Keratinocyte (primary cell): ENCODE data around the gene MAPK8. TPM values are rescaled to one million over a fixed set of nuclear protein-coding genes. Genes with fewer than 3 reads are reported as not detected.

Experiments
- DNase-seq: peaks from one replicate; pipeline ENCODE4 v3.0.0-alpha.2; 2011; ENCODE audit warnings: low read depth, missing footprints, low spot score
- FAIRE-seq: peaks from 2 replicates; lab custom pipeline; 2011; peaks lifted over from hg19 to GRCh38; lab: Jason Lieb, UNC
- H2AFZ ChIP-seq: 2 replicates; pipeline ENCODE4 v1.6.0; 2012; ENCODE audit warnings: low read length, control low read depth, inconsistent platforms; ENCODE audit not compliant: control insufficient read depth
- H3K27ac ChIP-seq: 2 replicates; pipeline ENCODE4 v1.5.1; 2011; ENCODE audit warnings: low read length; ENCODE audit not compliant: control insufficient read depth, insufficient read depth
- H3K27me3 ChIP-seq: 3 replicates; pipeline ENCODE4 v1.6.0; 2011; ENCODE audit warnings: low read length; ENCODE audit not compliant: control insufficient read depth, insufficient read depth; ENCODE audit errors: extremely low read depth
- H3K36me3 ChIP-seq, 2 experiments: 2 replicates in 1 of 2; 3 replicates in 1 of 2; pipeline ENCODE4 v1.5.1; 2011; ENCODE audit warnings: low read length in 2 of 2, mild to moderate bottlenecking in 1 of 2; ENCODE audit not compliant: control insufficient read depth in 2 of 2, insufficient read depth in 2 of 2; ENCODE audit errors: extremely low read depth in 1 of 2
- H3K4me1 ChIP-seq: 3 replicates; pipeline ENCODE4 v1.5.1; 2011; ENCODE audit warnings: low read length; ENCODE audit not compliant: control insufficient read depth, insufficient read depth; ENCODE audit errors: extremely low read depth
- H3K4me2 ChIP-seq: 3 replicates; pipeline ENCODE4 v1.6.0; 2011; ENCODE audit warnings: low read depth, low read length; ENCODE audit not compliant: control insufficient read depth, insufficient read depth; ENCODE audit errors: extremely low read depth
- H3K4me3 ChIP-seq, 3 experiments: fragments of 200-600 bp in 1 of 3; sonication (generic) in 1 of 3; 2 replicates in 2 of 3; 3 replicates in 1 of 3; pipeline ENCODE4 v1.5.1; 2011 to 2016; ENCODE audit warnings: low read length in 3 of 3, mild to moderate bottlenecking in 3 of 3, control low read depth in 2 of 3, inconsistent platforms in 1 of 3, low read depth in 1 of 3, mixed read lengths in 1 of 3, mixed run types in 1 of 3, moderate library complexity in 1 of 3; ENCODE audit not compliant: control insufficient read depth in 2 of 3, insufficient read depth in 2 of 3; ENCODE audit errors: extremely low read depth in 1 of 3
- H3K79me2 ChIP-seq: 2 replicates; pipeline ENCODE4 v1.6.0; 2012; ENCODE audit warnings: low read length; ENCODE audit not compliant: control insufficient read depth, insufficient read depth
- H3K9ac ChIP-seq: 3 replicates; pipeline ENCODE4 v1.6.0; 2011; ENCODE audit warnings: low read length; ENCODE audit not compliant: control insufficient read depth, insufficient read depth; ENCODE audit errors: extremely low read depth
- H3K9me1 ChIP-seq: 3 replicates; pipeline ENCODE4 v1.6.0; 2011; ENCODE audit warnings: low read length; ENCODE audit not compliant: control insufficient read depth, insufficient read depth; ENCODE audit errors: extremely low read depth
- H3K9me3 ChIP-seq: 2 replicates; pipeline ENCODE4 v1.5.1; 2012; ENCODE audit warnings: low read depth, low read length; ENCODE audit not compliant: control insufficient read depth
- H4K20me1 ChIP-seq: 3 replicates; pipeline ENCODE4 v1.6.0; 2011; ENCODE audit warnings: low read length; ENCODE audit not compliant: control insufficient read depth, insufficient read depth; ENCODE audit errors: extremely low read depth
- EZH2 ChIP-seq: IDR thresholded peaks from one replicate; pipeline ENCODE4 v1.6.1; 2012; ENCODE audit warnings: inconsistent platforms, mild to moderate bottlenecking, low read length, moderate library complexity
- dilution Hi-C: fragments of 300-500 bp; cut with MboI; formaldehyde crosslinking; loops from one replicate; pipeline ENCODE4 v1.7.0; 2020; ENCODE audit warnings: low sequenced_read_pairs; ENCODE audit not compliant: extremely low pct_ligation_motif_present
- polyA plus RNA-seq, 5 experiments: library from polyadenylated mRNA; depleted of rRNA in 3 of 5; stranded (reverse) in 3 of 5; stranded (forward) in 1 of 5; unstranded in 1 of 5; fragments of >200 nt; gene quantifications; 1 replicate in 1 of 5; 2 replicates in 3 of 5; 3 replicates in 1 of 5; pipeline versions ENCODE4 v1.2.1 to v1.2.3, GENCODE V29; 2011 to 2012; ENCODE audit warnings: missing spikeins in 2 of 5, low read depth in 1 of 5, low replicate concordance in 1 of 5
- TF ChIP-seq, protein P1 (sequence below), 3 experiments: IDR thresholded peaks in 1 of 3; conservative IDR thresholded peaks in 1 of 3; optimal IDR thresholded peaks in 1 of 3; 2 replicates in 2 of 3; 3 replicates in 1 of 3; pipeline versions ENCODE3 to v1.5.1; 2011; ENCODE audit warnings: low read length in 3 of 3, mild to moderate bottlenecking in 3 of 3, moderate library complexity in 2 of 3, control low read depth in 1 of 3, inconsistent platforms in 1 of 3; ENCODE audit not compliant: insufficient read depth in 2 of 3; ENCODE audit errors: extremely low read depth in 1 of 3

MAPK8 gene
- polyA plus RNA-seq, 1 donor (not counting 4 experiments of a cell fraction or from before 2014, with no cell fraction given) = 39.8 TPM

DNA sequence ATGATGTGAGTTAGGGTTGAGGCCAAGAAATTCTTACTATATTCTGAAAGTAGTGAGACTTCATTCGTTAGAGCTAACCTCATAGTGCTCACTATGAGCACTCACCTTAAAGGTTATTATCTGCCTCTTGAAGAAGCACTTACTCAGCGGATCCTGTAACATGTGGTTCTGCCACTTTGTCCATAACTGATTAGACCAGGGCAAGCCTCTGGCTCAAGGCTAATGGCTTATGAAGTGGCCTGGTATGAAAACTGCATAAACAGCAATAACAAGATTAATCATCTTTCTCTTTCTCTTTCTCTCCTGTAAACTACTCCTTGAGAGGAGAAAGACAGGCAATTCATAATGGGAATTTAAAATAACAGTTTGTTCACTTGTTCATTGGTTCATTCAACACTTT, 82.8 kb downstream of the MAPK8 start:
- FAIRE-seq = no peak
- dilution Hi-C loops = no loop called here
- Histone ChIP-seq H3K4me1 (peaks cover 16% of the 10 kb centered on the region), H3K4me2 (no peak overlapping the region), H3K9me1 (no peaks in the 10 kb centered on the region), H3K9ac (no peak overlapping the region), H3K27ac (no peak overlapping the region), H3K79me2 (no peaks in the 10 kb centered on the region), H3K36me3 (no peaks in the 10 kb centered on the region), H3K9me3 (no peaks in the 10 kb centered on the region), H2AFZ (no peak overlapping the region), H3K27me3 (no peaks in the 10 kb centered on the region), H4K20me1 (no peaks in the 10 kb centered on the region), H3K4me3 (no peak overlapping the region)
- DNase-seq = no peak
- TF ChIP-seq EZH2 = no peak
- TF ChIP-seq, protein P1, sequence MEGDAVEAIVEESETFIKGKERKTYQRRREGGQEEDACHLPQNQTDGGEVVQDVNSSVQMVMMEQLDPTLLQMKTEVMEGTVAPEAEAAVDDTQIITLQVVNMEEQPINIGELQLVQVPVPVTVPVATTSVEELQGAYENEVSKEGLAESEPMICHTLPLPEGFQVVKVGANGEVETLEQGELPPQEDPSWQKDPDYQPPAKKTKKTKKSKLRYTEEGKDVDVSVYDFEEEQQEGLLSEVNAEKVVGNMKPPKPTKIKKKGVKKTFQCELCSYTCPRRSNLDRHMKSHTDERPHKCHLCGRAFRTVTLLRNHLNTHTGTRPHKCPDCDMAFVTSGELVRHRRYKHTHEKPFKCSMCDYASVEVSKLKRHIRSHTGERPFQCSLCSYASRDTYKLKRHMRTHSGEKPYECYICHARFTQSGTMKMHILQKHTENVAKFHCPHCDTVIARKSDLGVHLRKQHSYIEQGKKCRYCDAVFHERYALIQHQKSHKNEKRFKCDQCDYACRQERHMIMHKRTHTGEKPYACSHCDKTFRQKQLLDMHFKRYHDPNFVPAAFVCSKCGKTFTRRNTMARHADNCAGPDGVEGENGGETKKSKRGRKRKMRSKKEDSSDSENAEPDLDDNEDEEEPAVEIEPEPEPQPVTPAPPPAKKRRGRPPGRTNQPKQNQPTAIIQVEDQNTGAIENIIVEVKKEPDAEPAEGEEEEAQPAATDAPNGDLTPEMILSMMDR (optimal IDR thresholded peaks at IDR 0.05 in 1 of 3, IDR thresholded peaks at IDR 0.05 in 1 of 3, conservative IDR thresholded peaks at IDR 0.05 in 1 of 3; ENCODE audit: extremely low read depth in 1 of 3, insufficient read depth in 2 of 3, low read length in 3 of 3) = no peak

DNA sequence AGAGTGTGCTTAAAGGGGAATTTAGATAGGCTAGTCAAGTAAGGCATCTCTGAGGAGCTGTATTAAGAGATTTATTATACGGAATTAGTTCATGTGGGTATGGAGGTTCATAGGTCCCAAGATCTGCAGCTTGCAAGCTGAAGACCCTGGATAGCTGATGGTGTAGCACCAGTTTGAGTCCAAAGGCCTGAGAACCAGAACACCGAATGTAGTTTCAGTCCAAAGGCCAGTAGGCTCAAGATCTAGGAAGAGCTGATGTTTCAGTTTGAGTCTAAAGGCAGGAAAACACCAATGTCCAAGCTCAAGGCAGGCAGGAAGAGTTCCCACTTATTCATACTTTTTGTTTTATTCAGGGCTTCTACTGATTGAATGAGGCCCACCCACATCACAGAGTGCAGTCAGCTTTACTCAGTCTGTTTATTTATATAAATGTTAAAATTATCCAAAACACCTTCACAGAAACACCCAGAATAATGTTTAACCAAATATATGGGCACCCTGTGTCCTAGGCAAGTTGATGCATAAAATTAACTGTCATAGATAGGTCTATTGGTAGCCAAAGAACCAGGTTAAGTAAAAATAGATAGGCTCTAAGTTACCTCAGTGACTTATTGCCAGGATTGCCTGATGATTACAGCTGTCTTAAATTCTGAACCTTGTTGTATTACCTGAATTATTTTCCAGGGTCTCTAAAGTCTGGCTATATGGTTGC, 83.5 kb downstream of the MAPK8 start:
- Histone ChIP-seq H4K20me1 (no peaks in the 10 kb centered on the region), H3K4me1 (peaks cover 16% of the 10 kb centered on the region), H3K79me2 (no peaks in the 10 kb centered on the region), H3K27me3 (no peaks in the 10 kb centered on the region), H3K36me3 (no peaks in the 10 kb centered on the region), H3K27ac (no peak overlapping the region), H2AFZ (no peak overlapping the region), H3K9me1 (no peaks in the 10 kb centered on the region), H3K4me2 (no peak overlapping the region), H3K4me3 (no peak overlapping the region), H3K9ac (no peak overlapping the region), H3K9me3 (no peaks in the 10 kb centered on the region)
- no peak for DNase-seq
- TF ChIP-seq EZH2 = no peak
- TF ChIP-seq, protein P1 (optimal IDR thresholded peaks at IDR 0.05 in 1 of 3, IDR thresholded peaks at IDR 0.05 in 1 of 3, conservative IDR thresholded peaks at IDR 0.05 in 1 of 3; ENCODE audit: extremely low read depth in 1 of 3, insufficient read depth in 2 of 3, low read length in 3 of 3) = no peak
- peak; percentile 60 for FAIRE-seq
- dilution Hi-C loops = no loop called here
